ENCODE data around the gene ADCYAP1R1.

Gene ADCYAP1R1

DNA sequence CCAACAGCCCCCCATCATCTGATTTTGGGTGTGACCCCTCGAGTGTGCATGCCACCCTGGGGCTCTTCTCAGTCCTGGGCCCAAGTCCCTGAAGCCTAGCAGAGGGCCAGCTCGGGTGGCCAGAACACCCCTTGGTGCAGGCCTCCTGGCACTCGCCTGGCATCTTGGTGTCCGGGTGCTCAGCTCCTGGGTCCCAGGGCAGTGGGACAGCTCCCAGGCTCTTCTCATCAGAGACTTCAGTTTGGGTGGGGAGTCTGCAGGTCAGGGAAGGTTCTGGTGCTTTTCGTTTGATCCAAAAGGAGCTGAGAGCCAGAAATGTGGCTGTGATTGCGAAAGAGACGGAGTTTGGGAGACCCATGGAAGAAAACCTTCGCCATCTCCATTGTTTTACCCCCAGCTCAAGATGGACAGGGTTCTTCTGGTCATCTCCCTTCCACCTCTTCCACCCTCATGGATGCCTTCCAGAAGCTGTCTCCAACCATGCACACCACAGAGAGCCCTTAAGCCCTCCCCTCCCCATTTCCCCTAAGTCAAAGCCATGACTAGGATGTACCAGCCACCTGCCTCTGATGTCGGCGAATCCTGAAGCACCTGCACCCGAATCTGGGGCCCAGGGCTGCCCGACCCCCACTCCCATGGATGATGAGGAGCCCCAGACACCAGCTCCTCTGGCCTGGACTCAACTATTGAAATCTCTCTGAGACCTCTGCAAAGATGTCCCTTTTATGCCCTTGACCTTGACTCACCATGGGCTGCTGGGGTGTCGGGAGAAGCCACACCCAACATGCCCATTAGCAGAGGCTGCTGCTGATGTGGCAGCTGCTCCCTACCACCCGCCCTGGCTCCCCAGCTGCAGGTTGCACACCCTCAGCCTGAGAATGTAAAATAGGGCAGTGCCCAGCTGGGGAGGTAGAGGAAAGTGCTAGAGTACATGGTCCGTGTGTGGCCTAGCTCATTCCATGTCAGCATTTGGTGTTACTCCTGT is 55.3 kb downstream of the ADCYAP1R1 start:
- DNase-seq, result peak; percentile 42

DNA sequence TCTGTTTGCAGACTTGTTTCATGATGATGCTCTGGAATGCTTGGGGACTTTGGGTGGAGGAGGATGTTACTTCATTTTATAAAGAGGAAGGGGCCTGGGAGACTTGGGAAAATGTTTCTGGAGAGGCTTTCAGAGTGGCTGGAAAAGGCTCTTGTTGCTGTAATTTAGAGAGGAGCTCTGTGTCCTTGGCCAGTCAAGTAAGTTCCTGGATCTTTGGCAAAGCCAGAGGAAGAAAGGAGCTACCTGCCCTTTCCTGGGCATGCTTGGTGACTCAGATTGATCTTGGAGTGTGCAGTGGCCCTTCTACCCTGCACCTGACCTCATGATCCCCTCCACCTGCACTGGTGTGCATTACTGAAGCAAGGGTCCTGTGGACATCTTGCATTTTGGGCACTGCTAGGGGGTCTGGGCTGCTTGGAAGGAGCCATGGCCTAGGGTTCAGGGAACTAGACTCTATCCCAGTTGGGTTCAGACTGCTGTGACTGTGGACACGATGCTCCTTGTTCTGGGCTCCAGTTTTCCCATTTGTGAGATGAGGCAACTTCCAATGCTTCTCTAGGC is 56.1 kb downstream of the ADCYAP1R1 start:
- DNase-seq, result peak; percentile 22

DNA sequence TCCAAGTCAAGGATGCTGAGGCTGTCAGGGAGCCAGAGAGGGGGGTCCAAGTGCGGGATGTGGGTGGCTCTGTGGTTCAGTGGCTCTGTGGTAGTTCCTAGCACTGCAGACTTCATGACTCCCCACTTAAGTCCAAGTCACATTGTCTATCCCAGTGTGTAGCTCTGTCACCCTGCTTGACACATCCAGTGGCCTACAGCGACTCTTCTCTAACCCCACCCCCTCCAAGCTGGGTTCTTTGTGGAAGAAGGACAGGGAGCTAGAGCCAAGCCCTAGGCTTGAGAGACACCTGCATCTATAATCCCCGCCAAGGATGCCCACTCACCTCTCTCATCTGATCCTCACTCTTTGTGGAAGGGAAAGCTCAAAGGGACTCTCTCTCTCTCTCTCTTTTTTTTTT is 57.6 kb downstream of the ADCYAP1R1 start:
- no peak for DNase-seq

DNA sequence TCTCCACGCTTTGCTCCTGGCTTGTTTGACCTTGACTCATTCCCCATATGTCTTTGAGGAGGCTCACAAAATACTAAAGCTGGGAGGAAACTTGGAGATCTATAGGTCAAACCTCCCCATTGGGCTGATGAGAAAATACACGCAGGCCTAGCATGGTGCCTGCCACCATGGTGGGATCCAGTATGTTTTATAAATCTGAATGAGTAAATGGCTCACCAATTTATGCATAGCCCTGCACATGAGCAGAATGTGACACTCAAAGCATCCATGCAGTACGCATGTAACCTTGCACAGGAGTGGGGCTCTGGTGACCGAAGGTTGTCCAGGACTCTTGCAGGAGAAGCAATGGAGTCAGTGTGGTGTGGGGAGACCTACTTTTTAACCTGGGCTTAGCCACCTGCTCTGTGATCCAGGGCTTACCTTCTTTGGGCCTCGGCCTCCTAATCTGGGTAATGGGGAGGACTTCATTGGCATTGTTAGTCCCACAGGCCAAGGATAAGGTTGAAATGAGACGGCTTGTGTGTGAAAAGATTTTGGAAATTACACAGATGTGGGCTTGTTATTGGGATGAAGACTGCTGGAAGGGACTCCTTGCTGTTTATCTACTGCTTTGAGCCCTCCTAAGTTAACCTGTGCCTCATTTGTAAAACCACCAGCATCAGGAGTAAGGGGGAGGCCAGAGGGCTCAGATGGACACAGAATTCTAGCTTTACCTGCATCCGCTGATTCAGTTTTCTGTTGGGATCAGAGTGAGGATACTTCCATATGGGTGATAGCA is 58.4 kb downstream of the ADCYAP1R1 start:
- peak; percentile 16 for DNase-seq

DNA sequence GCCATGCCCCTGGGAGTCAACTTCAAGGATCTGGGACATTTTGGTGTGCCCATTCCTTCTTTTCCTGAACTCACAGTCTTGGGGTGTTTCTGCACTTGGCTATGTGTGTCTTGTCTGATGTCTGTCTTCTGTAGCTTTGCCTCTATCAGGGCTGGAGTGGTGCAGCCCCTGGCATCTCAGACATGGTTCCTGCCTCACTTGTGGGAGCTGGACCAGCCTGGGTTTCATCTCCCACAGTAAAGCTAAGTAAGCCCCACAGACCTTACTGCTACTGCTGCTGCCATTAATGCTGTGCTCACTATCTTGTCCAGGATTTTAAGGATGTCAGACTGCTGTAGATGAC is 59.0 kb downstream of the ADCYAP1R1 start:
- DNase-seq, result peak; percentile 14

DNA sequence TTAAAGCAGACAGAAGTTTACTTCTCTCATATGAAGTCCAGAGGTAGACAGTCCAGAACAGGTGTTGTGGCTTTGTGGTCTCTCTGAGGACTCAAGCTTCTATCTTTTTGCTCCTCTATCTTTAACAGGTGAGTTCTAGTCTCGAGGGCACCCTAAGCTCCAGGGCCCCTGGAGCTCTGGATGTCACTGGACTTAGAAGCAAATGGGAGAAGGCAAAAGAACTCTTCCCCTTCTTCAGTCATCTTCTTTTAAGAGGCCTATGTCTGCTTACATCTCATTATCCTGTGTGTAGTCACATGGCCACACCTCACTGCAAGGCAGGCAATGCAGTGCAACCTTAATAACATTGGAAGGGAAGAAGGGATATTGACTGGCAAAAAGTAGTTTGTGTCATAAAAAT is 61.6 kb downstream of the ADCYAP1R1 start:
- no peak for DNase-seq

DNA sequence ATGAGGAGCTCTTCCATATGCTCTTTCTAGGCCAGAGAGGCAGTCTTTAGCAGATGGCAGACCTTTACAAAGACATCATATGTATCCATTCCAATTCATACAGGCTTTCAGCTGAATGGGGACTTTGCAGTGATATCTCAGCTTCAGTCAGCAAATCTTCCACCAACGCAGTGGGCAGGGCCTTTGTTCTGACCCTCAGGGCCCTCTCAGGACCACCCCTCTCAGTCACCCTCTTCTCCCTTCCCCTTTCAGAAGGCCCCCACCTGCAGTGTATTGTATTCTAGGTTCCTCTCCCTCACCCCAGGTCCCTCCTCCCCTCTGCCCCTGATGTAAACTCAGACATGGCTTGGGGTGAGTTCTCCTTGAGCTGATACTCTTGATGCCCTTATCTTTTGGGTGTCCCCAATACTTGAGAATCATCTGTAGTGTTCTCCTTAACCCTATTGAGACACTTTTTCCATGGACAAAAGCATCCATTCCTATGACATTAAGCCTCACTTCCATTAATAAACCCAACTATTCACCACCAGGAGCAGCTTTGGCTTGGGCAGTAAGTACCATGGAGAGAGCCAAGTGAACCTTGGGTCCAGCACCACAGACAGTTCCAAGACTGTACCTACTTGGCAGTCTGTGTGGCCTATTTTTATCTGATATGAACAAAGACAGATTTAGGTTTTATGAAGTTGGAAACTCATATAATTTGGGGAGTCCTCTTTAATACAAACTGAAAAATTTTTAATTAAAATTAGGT is 62.7 kb downstream of the ADCYAP1R1 start:
- DNase-seq, result peak; percentile 68

DNA sequence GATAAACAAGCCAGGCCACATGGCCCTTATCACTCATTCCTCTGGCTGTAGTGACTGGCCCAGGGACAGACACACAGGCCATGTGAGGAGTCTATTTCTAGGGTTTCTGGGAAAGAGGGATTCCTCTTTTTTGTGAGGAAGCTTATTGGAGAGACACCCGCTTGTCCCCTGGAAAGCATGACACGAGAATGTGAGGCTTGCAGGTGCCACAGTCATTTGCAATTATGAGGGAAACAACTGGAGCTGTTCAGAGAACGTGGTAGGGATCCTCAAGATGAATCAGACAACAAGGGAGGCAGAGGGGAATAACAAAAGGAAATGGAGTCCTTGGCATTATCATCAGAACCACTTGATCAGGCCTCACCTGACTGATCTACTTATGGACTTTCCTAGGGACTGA is 64.5 kb downstream of the ADCYAP1R1 start:
- no peak for DNase-seq

DNA sequence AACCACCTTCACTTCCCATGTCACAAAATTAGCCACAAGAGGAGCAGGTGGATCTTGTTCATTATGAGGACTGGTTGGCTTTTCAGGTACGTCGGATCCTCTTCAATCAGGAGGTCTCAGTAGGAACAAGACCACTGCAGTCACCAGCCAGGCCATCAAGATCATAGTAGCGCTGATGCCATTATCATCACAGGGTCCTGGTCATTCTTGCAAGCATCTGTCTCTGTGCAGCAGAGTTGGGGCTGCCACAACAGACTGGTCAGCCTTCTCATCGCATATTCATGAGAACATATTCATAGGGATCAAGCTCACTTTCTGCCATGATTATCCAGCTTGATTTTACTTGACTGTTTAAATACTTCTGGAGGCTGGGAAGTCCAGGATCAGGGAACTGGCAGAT is 67.1 kb downstream of the ADCYAP1R1 start:
- peak; percentile 18 for DNase-seq

DNA sequence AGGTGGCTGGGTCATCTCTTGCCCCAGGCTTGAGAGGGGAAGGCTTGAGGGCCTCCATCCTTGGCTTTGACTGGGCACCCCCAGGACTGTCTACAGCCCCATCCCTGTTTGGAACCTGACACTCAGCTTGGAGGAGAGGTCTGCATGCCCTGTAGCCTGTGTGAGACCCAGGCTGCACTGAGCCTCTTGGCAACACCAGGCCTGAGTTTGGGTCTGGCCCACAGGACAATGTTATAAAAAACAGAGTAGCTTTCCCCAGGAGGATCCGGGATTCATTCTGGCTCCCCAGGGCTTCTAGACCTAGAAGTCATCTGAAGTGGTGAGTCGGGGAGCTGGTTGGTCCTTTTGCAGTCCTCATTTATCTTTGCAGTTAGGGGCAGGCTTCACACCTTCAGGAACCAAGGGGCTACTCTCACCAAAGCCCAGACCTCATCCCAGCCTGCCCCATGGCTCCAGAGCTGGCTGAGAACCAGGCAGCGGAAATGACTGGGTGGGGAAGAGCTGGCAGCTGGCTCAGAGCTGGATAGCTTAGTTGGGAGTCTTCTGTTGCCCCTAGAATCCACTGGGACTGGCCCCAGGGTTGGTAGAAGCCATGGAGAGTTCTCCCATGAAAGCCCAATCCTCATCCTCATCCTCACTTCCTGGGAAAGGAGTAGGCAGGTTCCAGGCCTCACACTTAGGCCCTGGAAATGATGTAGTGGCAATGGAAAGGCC is 68.8 kb downstream of the ADCYAP1R1 start:
- DNase-seq, result peak; percentile 39

DNA sequence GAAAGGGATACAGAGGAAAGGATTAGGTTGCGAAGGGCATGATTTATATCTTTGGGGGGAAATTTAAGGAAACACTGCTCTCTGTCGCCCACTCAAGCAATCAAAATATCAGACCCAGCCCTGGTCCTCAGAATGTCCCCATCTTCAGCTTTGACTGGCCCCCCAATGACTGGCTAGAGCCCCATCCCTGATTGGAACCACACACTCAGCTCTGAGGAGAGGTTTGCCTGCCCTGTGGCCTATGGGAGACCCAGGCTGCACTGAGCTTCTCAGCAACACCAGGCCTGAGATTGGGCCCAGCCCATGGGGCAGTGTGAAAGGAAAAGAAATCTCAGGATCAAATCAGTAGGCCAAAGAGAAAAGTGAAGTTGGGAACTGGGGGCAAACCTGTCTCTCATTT is 69.5 kb downstream of the ADCYAP1R1 start:
- peak; percentile 22 for DNase-seq

DNA sequence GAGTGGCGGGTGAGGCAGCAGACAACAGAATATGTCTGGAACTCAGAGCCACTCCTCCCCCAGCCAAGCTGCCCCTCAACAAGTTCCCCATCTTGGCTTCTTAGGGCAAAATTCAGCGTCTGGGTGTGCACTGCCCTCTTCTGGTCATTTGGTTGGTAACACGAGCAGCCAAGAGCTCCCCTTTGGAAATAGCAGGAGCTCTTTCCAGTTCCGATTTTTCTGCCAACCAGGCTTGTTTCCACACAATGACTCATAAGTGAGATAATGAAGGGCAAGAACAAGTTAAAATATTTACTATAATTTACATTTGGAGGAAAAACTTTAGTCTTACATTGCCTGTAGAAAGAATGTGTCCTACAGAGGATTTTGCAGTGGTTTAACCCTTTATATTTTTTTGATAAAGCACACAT is 70.5 kb downstream of the ADCYAP1R1 start:
- peak; percentile 87 for DNase-seq

DNA sequence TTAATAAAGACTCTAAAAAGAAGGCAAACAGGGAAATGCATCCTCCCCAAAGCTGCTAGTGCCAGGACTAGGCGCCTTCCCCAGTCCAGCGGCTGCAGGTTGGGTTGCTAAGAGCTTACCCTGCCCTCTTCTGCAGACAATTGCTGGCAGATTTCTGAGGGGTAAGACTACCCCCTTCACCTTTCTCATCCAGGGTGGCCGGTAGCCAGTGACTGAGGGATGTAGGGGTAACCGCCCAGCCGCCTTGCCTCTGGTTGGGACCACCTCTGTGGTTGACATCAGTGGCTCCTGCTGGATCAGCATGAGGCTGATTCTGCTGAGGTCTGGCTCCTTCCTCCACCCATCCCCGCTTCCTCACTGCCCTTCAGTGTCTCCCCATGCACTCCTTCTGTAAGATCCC is 71.2 kb downstream of the ADCYAP1R1 start:
- DNase-seq, result peak; percentile 11

DNA sequence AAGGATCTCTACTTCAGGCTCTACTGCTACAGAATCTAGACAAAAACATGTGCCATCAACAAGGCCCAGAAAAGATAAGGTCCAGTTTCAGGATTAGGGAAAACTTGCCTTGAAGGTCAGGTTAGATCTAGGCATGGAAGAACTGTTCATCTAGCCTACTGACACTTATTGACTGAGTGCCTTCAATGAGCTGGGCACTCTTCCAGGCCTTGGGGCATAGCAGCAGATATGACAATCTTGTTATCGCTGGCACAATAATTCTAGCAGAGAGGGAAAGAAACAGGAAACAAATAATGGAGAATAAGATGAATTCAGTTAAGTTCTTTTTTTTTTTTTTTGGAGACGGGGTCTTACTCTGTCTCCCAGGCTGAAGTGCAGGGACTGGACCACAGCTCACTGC is 71.6 kb downstream of the ADCYAP1R1 start:
- no peak for DNase-seq

DNA sequence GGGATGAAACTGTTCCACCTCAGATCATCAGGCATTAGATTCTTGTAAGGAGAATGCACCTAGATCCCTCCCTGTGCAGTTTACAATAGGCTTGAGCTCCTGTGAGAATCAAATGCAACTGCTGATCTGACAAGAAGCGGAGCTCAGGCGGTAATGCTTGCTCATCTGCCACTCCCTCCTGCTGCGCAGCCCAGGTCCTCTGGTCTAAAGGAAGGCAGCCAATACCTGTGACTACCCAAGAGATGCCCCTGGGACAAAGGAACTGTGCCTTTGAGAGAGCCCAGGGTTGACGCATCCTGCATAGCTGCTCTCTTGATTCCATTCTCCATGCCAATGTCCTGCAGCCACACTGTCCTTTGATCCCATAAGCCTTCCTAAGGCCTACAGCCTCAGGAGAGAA is 73.1 kb downstream of the ADCYAP1R1 start:
- no peak for DNase-seq

DNA sequence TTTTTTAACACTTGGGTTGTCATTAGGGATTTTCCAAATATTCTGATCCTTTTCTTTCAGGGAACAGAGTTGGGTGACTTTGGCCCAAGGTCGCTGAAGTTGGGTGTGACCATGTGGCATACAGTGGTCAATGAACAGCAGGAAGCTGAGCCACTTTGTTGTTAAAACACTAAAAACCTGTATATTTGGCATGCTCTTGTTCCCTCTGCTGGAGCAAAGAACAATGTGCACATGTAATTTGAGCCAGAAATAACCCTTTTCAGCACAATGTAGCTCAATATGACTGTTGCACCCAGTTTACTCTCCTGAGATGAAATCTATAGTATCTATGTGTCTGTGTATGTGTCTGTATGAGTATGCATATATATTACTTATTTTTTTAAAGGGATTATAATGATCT is 74.9 kb downstream of the ADCYAP1R1 start:
- DNase-seq, result no peak

DNA sequence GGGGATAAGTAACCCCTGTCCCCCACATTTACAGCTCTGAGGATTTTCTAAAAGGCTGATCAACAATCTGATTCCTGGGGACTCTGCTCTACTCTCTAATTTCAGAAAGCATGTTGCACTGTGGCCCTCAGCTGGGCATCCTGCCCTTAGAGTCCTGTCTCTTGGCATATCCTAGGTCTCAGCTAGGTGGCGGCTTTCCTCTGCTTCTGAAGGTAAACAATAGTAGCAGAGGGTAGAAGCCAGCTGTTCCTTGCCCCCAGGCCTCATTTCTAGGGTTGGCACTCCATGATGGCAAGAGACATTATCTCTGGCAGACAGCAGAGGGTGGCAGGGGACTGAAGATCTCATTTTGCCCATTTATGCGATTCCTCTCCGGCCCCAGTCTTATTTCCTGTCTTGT is 77.0 kb downstream of the ADCYAP1R1 start:
- DNase-seq, result peak; percentile 46

DNA sequence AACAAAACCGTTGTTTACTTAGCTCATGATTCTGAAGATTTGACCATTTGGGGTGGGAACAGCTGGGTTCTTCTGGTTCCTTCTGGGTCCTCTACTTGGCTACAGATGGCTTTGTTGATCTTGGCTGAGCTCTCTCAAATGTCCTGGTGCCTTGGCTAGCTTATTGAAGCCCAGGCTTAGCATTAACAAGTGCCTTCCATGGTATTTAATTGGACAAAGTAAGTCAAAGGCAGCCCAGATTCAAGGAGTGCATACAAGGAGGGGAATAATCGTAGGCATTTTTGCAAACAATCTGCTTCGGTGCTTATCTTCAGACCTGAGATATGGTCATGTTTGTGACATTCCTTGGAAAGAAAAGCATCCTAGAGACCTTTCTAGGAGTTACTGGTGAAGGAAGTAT is 81.4 kb downstream of the ADCYAP1R1 start:
- no peak for DNase-seq

DNA sequence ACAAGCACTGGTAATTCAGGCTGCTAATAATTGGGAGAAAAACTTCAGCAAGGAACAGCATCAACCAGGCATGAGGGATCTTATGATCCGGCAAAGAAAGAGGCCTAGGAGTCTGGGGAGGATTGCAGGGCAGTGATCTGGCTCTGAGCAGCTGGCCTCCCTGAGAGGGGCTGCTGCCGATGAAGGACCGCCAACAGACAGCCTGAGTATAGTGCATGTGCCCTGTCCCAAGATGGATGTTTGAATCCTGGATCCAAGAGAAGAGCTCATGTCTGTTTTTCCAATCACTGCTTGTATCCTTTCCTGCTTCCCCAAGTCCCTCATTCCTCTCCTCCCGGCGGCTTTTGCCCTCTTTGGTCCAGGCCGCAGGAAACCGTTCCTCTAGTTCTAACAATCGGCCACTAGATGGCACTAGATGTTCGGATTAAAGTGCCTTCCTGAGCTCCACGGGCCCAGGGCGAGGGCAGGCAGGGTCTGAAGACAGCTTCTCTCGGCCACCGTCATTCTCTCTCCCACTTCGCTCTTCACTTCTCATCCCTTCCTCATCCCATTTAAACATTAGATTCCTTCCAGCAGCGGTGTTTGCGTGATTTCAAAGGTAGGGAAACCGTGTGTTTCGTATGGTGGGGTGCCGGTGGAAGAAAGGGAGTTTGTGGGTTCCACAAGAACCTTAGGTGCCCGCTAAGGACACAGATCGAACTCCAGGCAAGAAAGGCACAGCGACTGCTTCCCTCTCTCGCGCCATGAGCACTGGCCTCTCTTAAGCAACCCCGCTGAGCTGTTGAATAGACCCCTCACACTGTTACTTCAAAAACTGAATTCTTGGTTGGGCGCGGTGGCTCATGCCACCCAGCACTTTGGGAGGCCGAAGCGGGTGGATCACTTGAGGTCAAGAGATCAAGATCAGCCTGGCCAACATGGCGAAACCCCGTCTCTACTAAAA is 82.4 kb downstream of the ADCYAP1R1 start:
- peak; percentile 90 for DNase-seq

DNA sequence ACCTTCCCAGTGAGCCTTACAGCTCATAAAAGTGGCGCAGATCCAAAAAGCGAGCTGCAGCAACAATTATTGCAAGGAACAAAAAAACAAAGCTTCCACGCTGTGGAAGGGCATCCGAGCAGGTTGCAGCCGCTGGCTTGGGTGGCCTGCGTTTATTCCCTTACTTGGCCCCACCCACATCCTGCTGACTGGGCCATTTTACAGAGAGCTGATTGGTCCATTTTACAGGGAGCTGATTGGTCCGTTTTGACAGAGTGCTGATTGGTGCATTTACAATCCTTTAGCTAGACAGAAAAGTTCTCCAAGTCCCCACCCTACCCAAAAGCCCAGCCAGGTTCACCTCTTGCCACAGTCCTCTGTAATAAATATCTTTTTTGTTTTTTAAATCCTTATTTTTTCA is 85.1 kb downstream of the ADCYAP1R1 start:
- no peak for DNase-seq

DNA sequence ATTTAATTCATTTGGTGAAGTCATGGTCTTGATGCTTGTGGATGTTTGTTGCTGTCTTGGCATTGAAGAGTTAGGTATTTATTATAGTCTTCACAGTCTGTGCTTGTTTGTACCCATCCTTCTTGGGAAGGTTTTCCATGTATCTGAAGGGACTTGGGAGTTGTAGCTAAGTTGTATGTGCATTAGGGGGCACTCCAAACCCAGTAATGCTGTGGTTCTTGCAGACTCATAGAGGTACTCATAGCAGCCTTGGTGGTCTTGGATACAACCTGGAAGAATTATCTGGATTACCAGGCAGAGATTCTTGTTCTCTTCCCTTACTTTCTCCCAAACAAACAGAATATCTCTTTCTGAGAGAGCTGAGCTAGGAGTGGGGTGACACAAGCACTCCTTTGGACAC is 93.2 kb downstream of the ADCYAP1R1 start:
- no peak for DNase-seq
